Esophagus squamous epithelium (tissue), 4 donors: ENCODE data around the gene INAFM1.
A peak's percentile ranks its signal among the peaks of the same experiment; 100 is the strongest.

Experiments
- CTCF ChIP-seq, 6 experiments: fragments of 450-650 bp in 4 of 6; fragments of 200-600 bp in 2 of 6; sonication (generic) in 2 of 6; IDR thresholded peaks; one replicate each; pipeline ENCODE4 v1.5.1; 2016 to 2019; ENCODE audit warnings: antibody characterized with exemption in 6 of 6, mild to moderate bottlenecking in 4 of 6, moderate library complexity in 4 of 6
- POLR2A ChIP-seq, 4 donors: fragments of 450-650 bp; IDR thresholded peaks; one replicate each; pipeline ENCODE4 v1.6.1; 2017; ENCODE audit warnings: antibody characterized with exemption in 4 of 4, mild to moderate bottlenecking in 4 of 4, moderate library complexity in 3 of 4

- peak; percentile 76 to 91 (median 86) for TF ChIP-seq CTCF (IDR thresholded peaks at IDR 0.05)
- no peak for TF ChIP-seq POLR2A (IDR thresholded peaks at IDR 0.05)
These were observed 30.6 kb downstream of the INAFM1 start for GRCh38 chr19:47305309-47305751.
